GM13977 (cell line): ENCODE data around the gene BAD.

ENCODE experiments used
- DNase-seq: peaks from one replicate; pipeline ENCODE4 v3.0.0; 2012; ENCODE audit warnings: low spot score
- CTCF ChIP-seq: IDR thresholded peaks from 2 replicates; pipeline ENCODE4 v1.5.1; 2012; ENCODE audit warnings: mild to moderate bottlenecking, control low read depth; ENCODE audit not compliant: insufficient read depth; ENCODE audit errors: extremely low read depth, missing control alignments
- in situ Hi-C: fragments of 300-500 bp; cut with MboI; formaldehyde crosslinking; loops from one replicate; pipeline ENCODE4 v1.12.0; 2022; ENCODE audit warnings: low sequenced_read_pairs, low pct_unique_long_range_greater_than_20kb, mixed read lengths, inconsistent platforms; ENCODE audit not compliant: unreplicated experiment

The BAD gene

GRCh38 chr11:64289002-64289564 is 4.6 kb upstream of the BAD start:
- DNase-seq, result no peak
- no peak for TF ChIP-seq CTCF
- in situ Hi-C loops, result no loop called here

- no peak for DNase-seq
- in situ Hi-C loops, result no loop called here
- no peak for TF ChIP-seq CTCF
These were observed 3.9 kb upstream of the BAD start for GRCh38 chr11:64288353-64288750.

- TF ChIP-seq CTCF, result no peak
- in situ Hi-C loops, result no loop called here
- no peak for DNase-seq
These were observed 3.3 kb upstream of the BAD start for GRCh38 chr11:64287676-64288352.

- DNase-seq, result no peak
- in situ Hi-C loops, result no loop called here
- no peak for TF ChIP-seq CTCF
These were observed 2.3 kb upstream of the BAD start for GRCh38 chr11:64286801-64287159.

- DNase-seq, result no peak
- TF ChIP-seq CTCF, result peak; percentile 45
- in situ Hi-C loops, result no loop called here
These were observed 1.7 kb upstream of the BAD start for GRCh38 chr11:64285885-64286800.

GRCh38 chr11:64284962-64285884 is 758 bp upstream of the BAD start, which contains the start of gene GPR137:
TSS of gene GPR137 (plus strand) at chr11:64285848. CDS start at chr11:64286525, 677 bp downstream.
- in situ Hi-C loops, result no loop called here
- no peak for TF ChIP-seq CTCF
- DNase-seq, result peak; percentile 97
